Fibroblast of mammary gland (primary cell): ENCODE measurements around the gene ARFGEF3.

Experiments used
- DNase-seq: peaks from one replicate; pipeline ENCODE4 v3.0.0-alpha.2; 2010; ENCODE audit warnings: low read depth
- H3K4me3 ChIP-seq: 2 replicates; pipeline ENCODE4 v1.5.1; 2011; ENCODE audit warnings: low read depth, mild to moderate bottlenecking, low read length, moderate library complexity; ENCODE audit not compliant: control insufficient read depth
- TF ChIP-seq, protein P1 (sequence below): conservative IDR thresholded peaks from 2 replicates; pipeline ENCODE4 v1.5.1; 2011; ENCODE audit warnings: low read depth, low read length, inconsistent platforms; ENCODE audit not compliant: control insufficient read depth, insufficient read depth

Gene ARFGEF3

DNA sequence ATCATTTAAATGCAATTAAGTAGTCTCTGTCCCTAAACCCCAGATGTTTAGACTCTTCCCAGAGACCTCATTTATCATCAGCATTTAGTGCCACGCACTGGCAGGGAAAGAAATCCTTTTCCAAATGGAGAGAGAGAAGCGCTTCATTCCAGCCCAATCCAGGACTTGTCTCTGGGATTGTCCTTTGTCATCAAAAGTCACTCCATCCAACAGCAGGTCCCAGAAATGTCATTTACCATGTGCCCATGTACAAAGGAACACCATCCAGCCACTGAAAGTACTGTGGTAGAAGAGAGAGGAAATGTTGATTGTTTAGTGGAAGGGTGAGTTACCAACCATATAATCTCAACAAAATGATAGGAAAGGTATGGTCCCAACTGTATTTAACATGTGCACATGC, 149.1 kb downstream of the ARFGEF3 start:
- no peak overlapping the region for H3K4me3 ChIP-seq
- TF ChIP-seq, protein P1, sequence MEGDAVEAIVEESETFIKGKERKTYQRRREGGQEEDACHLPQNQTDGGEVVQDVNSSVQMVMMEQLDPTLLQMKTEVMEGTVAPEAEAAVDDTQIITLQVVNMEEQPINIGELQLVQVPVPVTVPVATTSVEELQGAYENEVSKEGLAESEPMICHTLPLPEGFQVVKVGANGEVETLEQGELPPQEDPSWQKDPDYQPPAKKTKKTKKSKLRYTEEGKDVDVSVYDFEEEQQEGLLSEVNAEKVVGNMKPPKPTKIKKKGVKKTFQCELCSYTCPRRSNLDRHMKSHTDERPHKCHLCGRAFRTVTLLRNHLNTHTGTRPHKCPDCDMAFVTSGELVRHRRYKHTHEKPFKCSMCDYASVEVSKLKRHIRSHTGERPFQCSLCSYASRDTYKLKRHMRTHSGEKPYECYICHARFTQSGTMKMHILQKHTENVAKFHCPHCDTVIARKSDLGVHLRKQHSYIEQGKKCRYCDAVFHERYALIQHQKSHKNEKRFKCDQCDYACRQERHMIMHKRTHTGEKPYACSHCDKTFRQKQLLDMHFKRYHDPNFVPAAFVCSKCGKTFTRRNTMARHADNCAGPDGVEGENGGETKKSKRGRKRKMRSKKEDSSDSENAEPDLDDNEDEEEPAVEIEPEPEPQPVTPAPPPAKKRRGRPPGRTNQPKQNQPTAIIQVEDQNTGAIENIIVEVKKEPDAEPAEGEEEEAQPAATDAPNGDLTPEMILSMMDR, result no peak
- no peak for DNase-seq

GRCh38 chr6:138311268-138311667, 149.5 kb downstream of the ARFGEF3 start:
- DNase-seq, result no peak
- TF ChIP-seq, protein P1, result no peak
- no peak overlapping the region for H3K4me3 ChIP-seq

DNA sequence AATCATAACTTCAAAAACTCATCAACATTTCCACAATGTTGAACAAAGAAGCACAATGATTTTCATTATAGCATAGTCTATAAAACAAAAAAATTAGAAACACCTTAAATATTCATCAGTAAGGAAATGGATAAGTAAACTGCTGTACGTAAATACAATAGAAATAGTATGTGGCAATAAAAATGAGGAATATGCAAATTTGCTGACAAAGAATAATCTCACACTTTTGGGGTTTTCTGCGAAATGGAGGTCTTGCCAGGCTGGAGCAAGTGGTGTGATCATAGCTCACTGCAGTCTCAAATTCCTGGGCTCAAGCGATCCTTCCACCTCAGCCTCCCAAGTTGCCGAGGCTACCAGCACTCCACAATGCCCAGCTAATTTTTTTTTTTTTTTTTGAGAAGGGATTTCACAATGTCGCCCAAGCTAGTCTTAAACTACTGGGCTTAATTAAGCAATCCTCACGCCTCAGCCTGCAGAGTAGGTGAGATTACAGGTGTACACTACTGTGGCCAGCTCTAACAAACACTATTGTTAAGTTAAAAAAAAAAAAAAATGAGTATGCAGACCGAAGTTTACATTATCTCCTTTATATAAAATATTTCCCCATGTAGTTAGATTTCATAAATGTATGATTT, 157.1 kb downstream of the ARFGEF3 start:
- no peak overlapping the region for H3K4me3 ChIP-seq
- TF ChIP-seq, protein P1, result no peak
- no peak for DNase-seq

DNA sequence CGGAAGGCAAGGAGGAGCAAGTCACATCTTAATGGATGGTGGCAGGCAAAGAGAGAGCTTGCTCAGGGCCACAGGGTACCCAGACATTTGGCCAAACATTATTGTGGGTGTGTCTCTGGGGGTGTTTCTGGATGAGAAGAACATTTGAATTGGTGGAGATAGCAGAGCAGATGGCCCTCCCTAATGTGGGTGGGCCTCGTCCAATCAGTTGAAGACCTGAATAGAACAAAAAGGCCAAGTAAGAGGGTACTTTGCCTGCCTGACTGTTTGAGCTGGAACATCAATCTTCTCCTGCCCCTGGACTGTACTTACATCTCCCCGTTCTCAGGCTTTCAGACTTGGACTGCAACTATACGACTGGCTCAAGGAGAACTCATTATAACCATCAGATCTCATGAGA, 160.2 kb downstream of the ARFGEF3 start:
- no peak overlapping the region for H3K4me3 ChIP-seq
- DNase-seq, result no peak
- TF ChIP-seq, protein P1, result no peak

DNA sequence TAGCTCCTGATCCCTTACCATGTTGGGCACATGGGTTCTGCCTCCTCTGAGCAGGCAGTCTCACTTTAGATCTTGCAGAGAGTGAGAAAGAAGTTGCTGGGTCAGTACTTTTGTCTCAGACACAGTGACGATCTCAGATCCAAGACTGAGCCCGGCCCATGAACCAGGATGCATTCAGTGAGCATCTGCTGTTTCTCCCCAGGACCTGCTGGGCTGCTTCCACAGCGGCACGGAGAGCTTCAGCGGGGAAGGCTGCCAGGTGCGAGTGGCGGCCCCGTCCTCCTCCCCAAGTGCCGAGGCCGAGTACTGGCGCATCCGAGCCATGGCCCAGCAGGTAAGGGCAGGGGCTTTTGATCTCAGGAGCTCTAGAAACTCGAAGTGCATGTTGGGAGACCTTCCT, 162.1 kb downstream of the ARFGEF3 start:
- TF ChIP-seq, protein P1, result no peak
- no peak for DNase-seq
- H3K4me3 ChIP-seq, result no peak overlapping the region

GRCh38 chr6:138328210-138328609, 166.5 kb downstream of the ARFGEF3 start:
- TF ChIP-seq, protein P1, result no peak
- DNase-seq, result no peak
- H3K4me3 ChIP-seq, result no peak overlapping the region

GRCh38 chr6:138330763-138331162, 169.0 kb downstream of the ARFGEF3 start:
- no peak overlapping the region for H3K4me3 ChIP-seq
- TF ChIP-seq, protein P1, result no peak
- no peak for DNase-seq
